NCI-H345 (cell line): ENCODE results near the gene SRD5A3.
"Not testable (repeated sequence)": the region's sequence is repeated elsewhere in the genome, so short reads cannot be mapped to it uniquely, and the experiment has no call there.

Experiments used
- DNase-seq: peaks from one replicate; lab custom pipeline; 2025; lab: John Stamatoyannopoulos, UW

SRD5A3 gene

DNA sequence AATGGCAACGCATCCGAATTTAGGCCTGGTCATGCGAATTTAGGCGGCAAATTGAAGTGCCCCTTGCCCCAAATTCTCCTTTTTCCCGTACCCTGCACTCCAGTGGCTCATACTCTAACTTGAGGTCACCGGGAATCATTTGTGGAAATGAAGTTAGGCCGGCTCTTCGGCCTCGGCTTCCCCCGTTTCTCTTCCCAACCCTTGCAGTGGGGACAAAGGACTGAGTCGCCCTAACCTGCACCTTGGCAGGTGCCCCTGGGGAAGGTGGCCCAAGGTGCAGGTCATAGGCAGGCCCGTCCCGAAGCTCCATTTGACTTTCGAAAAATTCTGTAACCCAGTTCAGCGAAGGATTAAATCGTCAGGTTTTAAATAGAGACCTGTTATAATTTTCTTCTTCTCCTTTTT, 811 bp downstream of the SRD5A3 start:
- DNase-seq: no peak

DNA sequence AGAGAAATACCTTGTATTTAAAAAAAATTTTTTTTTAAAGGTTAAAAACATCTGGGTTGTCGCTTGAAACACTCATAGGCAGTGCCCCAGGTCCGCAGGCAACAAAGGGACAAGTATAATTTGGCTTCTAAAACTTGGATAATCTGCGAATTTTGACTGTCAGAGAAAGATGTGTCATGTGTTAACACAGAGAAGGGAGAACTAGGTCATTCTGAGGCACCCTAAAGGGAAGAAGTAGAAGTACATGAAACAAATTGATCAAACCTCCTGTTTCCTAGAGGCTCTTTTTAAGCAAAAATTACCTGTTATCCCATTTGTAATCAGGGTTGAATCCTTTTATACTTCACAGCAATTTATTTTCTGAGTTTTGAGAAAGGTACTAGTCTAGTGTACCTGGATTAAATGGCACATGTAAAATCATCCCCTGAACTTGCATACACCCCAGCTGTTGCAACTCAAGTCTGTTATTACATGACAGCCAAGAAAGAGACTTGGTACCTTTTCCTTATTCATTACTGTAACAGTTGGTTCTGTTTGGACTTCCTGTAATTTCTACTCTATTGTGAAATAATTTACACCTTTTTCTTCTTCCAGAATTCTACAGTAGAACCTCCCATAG, 1.7 kb downstream of the SRD5A3 start:
- DNase-seq: no peak

DNA sequence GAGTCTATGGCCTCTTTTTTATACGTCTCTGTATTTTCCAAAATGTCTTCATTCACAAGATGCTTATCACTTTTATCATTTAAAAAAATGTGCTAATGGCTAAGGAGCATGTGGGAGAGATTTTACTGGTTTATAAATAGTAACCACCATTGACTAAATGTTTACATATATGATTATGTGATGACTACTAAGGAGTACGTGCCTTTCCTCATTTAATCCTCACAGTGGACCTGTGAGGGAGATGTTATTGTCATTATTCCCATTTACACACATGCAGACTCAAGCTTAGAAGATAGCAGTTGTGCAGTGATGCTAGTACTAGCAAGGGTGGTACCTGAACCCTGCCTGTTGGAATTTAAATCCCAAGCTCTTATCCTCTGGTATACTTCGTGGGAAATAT, 2.4 kb downstream of the SRD5A3 start:
- no peak for DNase-seq

DNA sequence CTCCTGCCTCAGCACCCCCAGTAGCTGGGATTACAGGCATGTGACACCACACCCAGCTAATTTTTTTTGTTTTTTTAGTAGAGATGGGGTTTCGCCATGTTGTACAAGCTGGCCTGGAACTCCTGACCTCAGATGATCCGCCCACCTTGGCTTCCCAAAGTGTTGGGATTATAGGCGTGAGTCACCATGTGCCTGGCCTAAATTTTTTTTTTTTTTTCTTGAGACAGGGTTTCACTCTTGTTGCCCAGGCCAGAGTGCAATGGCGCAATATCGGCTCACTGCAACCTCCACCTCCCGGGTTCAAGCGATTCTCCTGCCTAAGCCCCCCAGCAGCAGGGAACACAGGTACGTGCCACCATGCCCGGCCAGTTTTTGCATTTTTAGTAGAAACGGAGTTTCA, 4.8 kb downstream of the SRD5A3 start:
- not testable (repeated sequence) for DNase-seq

DNA sequence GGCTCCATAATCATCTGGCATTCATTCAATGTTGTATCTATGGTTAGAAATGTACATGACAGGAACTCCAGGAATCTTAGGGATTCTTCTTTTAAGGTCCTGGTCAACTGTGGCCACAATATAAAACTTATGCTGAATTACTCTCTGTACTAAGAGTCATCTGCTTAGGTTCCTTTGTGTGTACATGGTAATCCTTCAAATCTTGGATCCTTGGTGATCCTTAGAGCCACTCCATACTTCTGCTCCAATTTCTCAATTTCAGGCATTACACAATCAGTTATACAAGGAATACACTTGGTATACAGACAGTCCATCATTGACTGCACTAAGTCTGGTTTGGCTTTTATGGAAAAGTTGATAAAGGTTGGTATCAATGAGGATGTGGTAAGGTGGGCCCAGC, 5.8 kb downstream of the SRD5A3 start:
- no peak for DNase-seq

DNA sequence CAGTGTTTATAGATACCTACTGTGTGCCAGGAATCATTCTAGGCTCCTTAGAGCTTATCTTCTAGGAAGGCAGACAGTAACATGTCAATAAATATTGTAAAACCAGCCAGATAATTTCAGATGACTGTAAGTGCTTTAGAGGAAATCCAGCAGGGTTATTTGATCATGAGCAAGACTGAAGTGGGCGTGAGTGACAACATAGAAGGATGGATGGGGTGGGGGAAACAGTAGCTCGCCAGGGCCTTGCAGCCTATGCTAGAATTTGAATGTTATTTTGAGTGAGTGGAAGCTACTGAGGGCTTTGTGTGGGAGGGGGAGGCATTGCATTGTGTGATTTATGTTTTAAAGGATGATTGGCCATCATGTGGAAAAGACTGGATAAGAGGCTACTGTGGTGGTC, 6.7 kb downstream of the SRD5A3 start:
- no peak for DNase-seq

DNA sequence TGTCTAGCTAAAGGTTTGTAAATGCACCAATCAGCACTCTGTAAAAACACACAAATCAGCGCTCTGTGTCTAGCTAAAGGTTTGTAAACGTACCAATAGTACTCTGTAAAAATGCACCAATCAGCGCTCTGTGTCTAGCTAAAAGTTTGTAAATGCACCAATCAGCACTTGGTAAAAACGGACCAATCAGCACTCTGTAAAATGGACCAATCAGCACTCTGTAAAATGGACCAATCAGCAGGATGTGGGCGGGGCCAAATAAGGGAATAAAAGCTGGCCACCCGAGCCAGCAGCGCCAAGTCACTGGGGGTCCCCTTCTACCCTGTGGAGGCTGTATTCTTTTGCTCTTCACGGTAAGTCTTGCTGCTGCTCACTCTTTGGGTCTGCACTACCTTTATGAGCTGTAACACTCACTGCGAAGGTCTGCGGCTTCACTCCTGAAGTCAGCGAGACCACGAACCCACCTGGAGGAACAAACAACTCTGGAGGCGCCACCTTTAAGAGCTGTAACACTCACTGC, 7.2 kb downstream of the SRD5A3 start:
- not testable (repeated sequence) for DNase-seq

DNA sequence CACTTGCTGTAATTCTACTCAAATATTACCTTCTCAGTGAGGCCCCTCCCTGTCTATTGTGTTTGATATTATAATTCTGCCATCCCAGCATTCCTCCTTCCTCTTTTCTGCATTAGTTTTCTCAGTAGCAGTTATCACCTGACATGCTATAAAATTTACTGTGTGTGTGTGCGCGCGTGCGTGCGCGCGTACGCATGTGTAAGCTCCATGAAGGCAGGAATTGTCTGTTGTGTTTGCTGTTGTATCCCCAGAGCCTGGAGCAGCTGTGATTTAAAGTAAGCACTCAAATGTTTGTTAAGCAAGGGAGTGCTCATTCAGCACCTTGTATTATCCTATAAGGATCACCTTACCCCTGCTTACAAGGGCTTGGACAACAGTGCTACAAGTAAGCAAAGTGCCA, 8.6 kb downstream of the SRD5A3 start:
- DNase-seq: no peak

DNA sequence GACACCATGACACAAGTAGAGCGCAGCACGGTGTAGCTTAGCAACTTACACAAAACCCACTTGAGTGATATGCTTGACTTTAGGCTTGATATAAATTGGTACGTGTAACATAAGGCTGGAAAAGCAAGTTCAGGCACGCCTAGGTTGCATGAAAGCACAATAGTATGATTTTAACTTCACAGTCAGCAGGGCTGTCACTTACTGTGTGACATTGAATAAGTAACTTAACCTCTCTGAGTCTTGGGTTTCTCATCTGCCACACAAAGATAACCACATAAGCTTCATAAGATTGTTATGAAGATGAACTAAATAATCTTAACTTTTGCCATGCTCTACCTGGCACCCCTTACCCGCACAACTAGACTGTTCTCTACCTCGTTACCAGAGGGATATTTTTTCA, 9.5 kb downstream of the SRD5A3 start:
- DNase-seq: peak; percentile 58

DNA sequence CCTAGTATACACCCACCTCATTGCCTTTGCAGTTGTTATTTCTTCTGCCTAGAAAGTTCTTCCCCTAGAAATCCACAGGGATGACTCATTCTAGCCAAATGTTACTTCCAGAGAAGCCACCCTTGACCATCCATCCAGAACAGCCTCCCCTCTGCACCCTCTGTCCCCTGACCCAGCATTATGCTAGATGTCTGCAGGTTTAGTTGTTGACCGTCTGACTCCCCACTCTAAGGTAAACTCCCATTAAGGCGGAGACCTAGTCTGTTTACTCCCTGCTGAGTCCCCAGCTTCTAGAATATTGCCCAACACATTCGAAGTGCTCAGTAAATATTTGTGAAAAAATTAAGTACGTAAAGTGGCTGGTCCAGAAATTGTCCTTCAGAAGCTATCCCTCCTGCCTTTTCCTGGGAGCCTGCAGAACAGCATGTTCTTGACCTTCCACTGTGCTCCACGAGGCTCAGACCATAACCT, 11.0 kb downstream of the SRD5A3 start:
- peak; percentile 19 for DNase-seq

DNA sequence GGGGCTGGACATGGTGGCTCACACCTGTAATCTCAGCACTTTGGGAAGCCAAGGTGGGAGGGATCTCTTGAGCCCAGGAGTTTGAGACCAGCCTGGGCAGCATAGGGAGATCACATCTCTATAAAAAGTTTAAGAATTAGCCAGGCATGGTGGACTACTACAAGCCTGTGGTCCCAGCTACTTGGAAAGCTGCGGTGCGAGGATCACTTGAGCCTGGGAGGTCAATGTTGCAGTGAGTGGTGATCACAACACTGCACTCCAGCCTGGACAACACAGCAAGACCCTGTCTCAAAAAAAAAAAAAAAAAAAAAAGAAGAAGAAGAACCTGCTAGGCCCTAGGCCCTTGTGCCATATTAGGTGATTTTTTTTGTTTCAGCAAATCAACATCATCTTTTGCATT, 12.2 kb downstream of the SRD5A3 start:
- DNase-seq: no peak

DNA sequence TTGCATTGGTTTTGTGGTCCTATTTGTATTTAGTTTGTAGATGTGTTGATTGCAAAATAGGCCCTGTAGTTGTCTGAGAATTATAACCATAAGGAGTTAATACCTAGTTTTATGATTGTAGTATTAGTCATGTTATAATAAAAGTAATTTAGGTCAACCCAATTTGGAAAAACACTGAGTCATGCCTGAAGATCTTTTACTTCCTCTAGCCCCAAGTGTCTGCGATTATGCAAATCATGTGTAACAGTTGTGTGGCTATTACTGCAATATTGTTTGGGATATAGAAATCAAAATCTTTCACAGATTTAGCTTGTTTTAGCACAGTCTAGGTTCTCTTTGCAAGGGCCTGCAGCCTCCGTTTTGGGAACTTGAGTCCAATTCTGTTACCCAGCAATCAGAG, 12.6 kb downstream of the SRD5A3 start:
- no peak for DNase-seq

DNA sequence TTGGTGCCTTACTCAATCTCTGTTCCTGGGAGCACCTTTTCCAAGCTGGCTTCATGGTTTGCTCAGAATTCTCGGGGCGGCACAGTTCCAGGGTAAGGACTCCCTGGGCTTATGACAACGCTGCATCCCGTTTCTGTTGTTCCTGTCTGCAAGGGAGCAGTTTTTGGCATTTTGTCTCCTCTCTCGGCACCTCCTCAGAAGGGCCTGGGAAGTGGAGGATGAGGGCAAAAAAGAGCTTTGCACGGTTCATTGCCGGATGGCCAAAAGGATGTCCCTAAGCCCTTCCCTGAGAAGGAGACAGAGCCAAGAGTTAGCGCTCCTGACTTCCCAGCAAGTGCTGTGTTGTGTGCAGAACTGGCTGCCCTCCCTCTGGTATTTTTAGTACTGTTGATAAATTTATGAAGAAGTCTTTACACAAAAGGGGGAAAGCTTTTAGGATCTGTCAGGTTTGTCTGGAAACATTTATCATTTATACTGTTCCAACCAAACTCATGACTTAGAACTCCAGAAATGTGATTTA, 13.4 kb downstream of the SRD5A3 start:
- no peak for DNase-seq

DNA sequence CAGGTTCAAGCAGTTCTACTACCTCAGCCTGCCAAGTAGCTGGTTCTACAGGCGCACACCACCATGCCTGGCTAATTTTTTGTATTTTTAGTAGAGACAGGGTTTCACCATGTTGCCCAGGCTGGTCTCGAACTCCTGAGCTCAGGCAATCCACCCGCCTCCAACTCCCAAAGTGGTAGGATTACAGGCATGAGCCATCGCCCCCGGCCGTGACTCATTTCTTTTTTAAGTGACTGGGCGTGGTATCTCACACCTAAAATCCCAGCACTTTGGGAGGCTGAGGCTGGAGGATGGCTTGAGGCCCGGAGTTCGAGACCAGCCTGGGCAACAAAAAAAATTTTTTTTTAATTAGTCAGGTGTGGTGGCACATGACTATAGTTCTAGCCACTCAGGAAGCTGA, 16.9 kb downstream of the SRD5A3 start:
- DNase-seq: not testable (repeated sequence)

DNA sequence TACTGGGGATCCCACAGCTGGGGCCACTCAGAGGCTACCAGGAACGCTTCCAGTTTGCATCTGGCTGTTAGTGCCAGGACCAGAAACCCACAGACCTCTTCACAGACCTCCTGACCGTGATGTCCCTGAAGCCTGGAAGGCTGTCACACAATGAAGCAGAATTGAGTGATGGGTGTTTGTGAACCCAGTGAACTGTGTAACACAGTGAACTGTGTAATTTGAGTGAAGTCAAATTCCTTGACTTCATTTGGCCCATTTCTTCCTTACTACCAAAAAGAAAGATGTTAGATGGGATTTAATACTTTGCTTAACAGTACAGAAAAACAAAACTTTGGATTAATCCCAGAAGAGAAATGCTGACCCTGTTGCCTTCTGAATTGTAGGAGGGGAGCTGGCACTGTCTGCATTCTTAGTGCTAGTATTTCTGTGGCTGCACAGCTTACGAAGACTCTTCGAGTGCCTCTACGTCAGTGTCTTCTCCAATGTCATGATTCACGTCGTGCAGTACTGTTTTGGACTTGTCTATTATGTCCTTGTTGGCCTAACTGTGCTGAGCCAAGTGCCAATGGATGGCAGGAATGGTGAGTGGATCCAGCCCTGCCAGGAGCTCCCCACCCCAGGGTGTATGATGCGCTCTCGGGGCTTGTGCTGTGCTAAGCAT, 17.8 kb downstream of the SRD5A3 start:
- DNase-seq: no peak

DNA sequence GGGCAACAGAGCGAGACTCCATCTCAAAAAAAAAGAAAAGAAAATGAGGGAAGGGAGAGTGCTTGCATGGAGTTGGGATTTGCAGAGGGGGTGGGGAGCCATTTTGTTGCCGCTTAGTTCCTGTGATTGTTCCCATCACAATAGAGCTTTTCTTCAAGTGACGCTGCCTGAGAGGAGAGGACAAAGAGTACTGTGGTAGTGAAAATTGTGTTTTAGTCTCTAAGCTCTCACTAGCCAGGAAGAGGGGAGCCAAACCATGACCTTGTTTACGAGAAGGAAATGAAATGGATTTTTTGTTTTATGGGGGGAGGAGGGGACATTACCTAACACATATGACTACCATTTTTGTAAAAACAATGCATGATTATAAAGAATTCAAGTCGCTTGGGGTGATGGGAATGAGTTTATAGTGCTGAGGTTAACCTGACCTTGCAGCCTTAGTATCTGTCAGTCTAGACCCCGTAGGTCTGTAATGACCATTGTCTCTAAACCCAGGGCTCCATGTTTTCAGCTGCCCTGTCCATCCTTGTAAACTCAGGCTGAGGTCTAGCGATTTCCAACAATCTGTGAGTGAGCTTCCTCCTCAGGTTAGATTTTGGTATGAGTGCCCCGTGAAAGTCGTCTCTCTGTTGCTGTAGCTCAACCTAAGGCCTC, 18.8 kb downstream of the SRD5A3 start:
- DNase-seq: no peak

DNA sequence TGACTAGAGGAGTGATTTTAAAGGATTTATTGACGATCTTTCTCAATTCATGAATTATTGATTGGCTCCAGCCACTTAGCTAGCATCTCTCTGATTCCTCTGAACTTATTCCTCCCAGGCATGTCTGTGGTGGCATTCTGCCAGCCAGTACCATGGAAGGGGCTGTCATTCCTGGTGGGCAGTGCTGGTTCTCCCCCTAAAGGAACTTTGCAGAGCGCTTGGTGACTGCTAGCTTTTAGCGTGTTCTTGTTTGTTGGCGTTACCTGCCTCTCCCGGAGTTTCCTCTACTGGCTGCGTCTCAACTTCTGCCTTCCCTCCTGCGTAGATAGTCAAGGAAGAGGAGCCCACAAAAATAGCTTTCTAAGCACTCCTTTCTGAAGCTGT, 19.3 kb downstream of the SRD5A3 start:
- DNase-seq: no peak

DNA sequence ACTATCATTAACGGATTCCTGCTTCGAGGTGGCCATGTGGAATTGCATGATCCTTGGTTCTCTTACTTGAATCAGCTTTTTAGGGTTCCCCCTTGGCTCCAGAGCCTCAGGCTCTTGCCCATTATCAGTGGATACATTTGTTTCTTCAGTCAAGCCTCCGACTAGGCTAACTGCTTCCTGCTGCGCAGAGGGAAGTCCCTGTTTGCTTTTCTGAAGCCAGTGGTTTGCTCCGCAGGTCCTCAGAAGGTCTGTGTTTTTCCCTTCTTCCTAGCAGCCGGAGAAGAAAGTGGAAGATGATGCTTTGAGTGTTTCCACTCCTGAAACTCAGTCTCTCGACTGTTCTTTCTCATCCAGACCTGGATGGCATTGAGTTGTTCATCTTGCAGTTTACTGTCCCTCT, 20.6 kb downstream of the SRD5A3 start:
- no peak for DNase-seq

DNA sequence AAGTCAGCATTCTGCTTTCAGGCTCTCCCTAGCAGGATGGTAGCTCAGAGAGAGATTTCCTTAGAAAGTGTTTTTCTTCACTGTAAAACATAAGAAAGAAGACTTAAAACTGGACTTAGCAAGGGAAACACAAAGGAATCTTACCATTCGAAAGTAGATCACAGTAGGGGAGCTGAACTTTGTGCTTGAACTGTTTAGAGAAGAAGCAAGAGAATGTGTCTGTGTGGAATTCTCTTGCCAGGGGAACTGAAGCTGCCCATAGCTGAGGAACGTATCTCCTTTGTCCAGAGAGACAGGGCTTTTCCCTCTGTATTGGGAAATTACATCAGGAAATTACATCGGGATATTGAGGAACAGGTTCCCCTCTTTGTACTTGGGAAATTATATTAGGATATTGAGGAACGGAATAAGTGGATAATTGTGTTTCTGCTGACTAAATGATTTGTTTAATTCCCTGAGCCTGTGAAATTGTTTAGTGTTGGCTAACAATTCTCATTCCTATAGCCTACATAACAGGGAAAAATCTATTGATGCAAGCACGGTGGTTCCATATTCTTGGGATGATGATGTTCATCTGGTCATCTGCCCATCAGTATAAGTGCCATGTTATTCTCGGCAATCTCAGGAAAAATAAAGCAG, 21.2 kb downstream of the SRD5A3 start:
- no peak for DNase-seq

DNA sequence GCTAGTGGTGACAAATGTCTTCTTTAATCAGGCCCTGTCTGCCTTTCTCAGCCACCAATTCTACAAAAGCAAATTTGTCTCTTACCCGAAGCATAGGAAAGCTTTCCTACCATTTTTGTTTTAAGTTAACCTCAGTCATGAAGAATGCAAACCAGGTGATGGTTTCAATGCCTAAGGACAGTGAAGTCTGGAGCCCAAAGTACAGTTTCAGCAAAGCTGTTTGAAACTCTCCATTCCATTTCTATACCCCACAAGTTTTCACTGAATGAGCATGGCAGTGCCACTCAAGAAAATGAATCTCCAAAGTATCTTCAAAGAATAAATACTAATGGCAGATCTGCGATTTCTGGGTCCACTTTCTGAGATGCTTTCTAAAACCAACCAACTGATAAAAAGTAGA, 23.9 kb downstream of the SRD5A3 start:
- no peak for DNase-seq

DNA sequence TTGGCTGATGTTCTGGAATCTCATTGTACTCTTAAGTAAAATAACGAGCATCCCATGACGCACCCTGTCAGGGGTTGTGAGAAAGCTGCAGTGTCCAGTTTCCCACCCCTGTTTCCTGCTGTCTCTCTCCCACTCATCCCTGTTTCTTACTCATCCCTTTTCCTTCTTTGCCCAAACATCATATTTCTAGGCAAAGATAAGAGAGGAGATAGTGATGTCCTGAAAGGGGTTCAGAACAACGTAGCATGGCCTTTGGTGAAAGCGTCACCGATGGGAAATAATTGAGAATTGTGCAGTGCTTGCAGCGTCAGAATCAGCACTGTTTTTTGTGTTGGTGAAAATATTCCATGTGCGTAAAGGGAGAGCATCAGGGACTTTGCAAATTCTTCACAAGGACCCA, 26.2 kb downstream of the SRD5A3 start:
- DNase-seq: no peak

DNA sequence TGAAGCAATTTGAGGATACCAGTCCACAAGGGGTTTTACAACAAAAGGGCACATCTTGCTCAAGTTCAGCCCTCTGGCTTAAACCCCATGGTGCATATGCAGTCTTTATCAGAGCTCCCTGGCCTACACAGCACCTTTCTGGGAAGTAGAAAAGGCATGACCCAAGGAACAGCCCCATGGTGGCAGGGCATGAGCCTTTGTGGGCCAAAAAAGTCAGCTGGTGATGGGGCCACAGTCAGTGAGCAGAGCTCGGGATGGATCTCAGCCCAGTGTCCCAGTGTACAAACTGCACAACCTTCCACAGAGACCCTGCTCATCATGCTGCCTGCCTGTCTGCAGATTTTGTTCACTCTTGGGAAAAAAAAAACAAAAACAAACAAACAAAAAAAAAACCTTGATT, 27.4 kb downstream of the SRD5A3 start:
- DNase-seq: no peak

DNA sequence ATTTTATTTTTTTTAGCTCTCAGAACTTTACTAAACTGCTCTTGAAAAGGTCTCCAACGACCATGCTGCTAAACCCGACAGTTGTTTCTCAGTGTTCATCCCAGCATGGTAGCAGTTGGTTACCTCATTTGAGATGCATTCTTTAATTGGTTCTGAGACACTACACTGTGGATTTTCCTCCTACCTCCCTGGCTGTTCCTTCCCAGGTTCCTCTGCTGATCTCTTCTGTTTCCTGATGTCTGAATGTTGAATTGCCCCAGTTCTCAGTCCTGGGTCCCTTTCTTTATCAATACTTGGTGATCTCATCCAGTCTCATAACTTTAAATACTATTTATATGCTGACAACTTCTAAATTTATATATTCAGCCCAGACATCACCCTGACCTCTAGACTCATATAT, 30.7 kb downstream of the SRD5A3 start:
- no peak for DNase-seq
